Skeletal muscle satellite cell (primary cell): Measurements from ENCODE around the gene OR51M1. TPM values are rescaled to one million over a fixed set of nuclear protein-coding genes. Genes with fewer than 3 reads are reported as not detected.

Source experiments
- H3K27me3 ChIP-seq: 2 replicates; pipeline ENCODE4 v1.7.0; 2013; ENCODE audit warnings: low read length; ENCODE audit not compliant: control insufficient read depth, insufficient read depth
- H3K36me3 ChIP-seq: 2 replicates; pipeline ENCODE4 v1.7.0; 2013; ENCODE audit warnings: mild to moderate bottlenecking, control low read depth, low read length; ENCODE audit not compliant: insufficient read depth
- H3K4me1 ChIP-seq: 2 replicates; pipeline ENCODE4 v1.7.0; 2013; ENCODE audit warnings: low read length; ENCODE audit not compliant: control insufficient read depth, insufficient read depth
- H3K4me2 ChIP-seq: 2 replicates; pipeline ENCODE4 v1.7.0; 2013; ENCODE audit warnings: mild to moderate bottlenecking, low read length
- H3K4me3 ChIP-seq: 2 replicates; pipeline ENCODE4 v1.7.0; 2013; ENCODE audit warnings: low read length
- H3K9ac ChIP-seq: 2 replicates; pipeline ENCODE4 v1.7.0; 2013; ENCODE audit warnings: mild to moderate bottlenecking, low read depth, low read length, moderate library complexity
- H3K9me3 ChIP-seq: replicated peaks from 2 replicates; pipeline ENCODE4 v1.7.0; 2013; ENCODE audit warnings: mild to moderate bottlenecking, control low read depth, low read length
- small RNA-seq: library from RNA; depleted of rRNA; stranded (forward); fragments of <200 nt; gene quantifications from one replicate; pipeline ENCODE3, GENCODE V24; 2012

Gene OR51M1

GRCh38 chr11:5394091-5394490 is 10.5 kb downstream of the OR51M1 start:
- H3K9me3 ChIP-seq = no peaks in the 10 kb centered on the region
- H3K4me1 ChIP-seq = no peaks in the 10 kb centered on the region
- H3K27me3 ChIP-seq = peaks cover 6% of the 10 kb centered on the region
- no peak overlapping the region for H3K4me3 ChIP-seq
- no peak overlapping the region for H3K9ac ChIP-seq
- H3K36me3 ChIP-seq = no peaks in the 10 kb centered on the region
- no peak overlapping the region for H3K4me2 ChIP-seq

DNA sequence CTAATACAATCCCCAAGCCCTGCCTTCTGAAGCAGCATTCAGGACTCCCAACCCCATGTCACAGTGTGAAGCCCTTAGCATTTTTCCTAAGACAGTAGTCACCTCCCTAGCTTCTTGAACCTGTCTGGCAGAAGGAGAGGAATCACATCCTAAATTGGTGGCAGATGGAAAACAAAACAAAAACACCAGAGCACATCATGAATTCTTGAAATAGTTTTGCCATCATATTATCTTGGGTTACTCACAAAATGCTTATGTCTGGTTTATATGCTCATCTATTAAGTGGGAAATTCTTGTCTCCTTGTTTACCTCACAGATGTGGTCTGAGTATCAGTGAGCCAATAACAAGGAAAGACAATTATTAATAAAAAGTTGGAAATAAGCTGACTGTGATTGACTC is 15.3 kb downstream of the OR51M1 start:
- Histone ChIP-seq H3K27me3 (peaks cover 6% of the 10 kb centered on the region), H3K9ac (no peak overlapping the region), H3K4me2 (no peak overlapping the region), H3K4me3 (no peak overlapping the region), H3K4me1 (no peaks in the 10 kb centered on the region), H3K36me3 (no peaks in the 10 kb centered on the region), H3K9me3 (no peaks in the 10 kb centered on the region)

- H3K9me3 ChIP-seq = no peaks in the 10 kb centered on the region
- no peak overlapping the region for H3K4me2 ChIP-seq
- H3K27me3 ChIP-seq = peaks cover 8% of the 10 kb centered on the region
- no peak overlapping the region for H3K4me3 ChIP-seq
- no peak overlapping the region for H3K9ac ChIP-seq
- no peaks in the 10 kb centered on the region for H3K36me3 ChIP-seq
- no peaks in the 10 kb centered on the region for H3K4me1 ChIP-seq
Measured at GRCh38 chr11:5405173-5405572, 21.6 kb downstream of the OR51M1 start.

GRCh38 chr11:5420993-5421392 is 37.4 kb downstream of the OR51M1 start:
- H3K27me3 ChIP-seq = peaks cover 3% of the 10 kb centered on the region
- no peaks in the 10 kb centered on the region for H3K9me3 ChIP-seq
- H3K9ac ChIP-seq = no peak overlapping the region
- H3K36me3 ChIP-seq = no peaks in the 10 kb centered on the region
- no peak overlapping the region for H3K4me3 ChIP-seq
- H3K4me2 ChIP-seq = no peak overlapping the region
- no peaks in the 10 kb centered on the region for H3K4me1 ChIP-seq

DNA sequence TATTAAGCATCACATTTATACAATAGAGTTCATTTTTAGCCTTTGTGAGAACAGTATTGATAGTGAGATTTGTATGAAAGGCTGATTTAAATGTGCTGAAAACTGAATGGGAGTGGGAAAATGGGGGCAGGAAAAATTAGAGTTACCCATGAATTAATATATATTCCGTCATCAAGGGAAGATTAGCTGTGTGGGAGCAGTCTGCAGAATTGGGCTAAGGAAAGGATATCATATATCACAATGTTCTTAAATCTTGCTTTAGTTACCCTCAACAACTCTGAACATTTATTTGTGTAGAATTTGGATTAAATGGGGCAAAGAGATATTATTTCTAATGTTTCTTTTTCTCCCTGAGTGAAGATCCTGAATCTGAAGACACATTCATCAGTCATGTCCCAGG is 38.2 kb downstream of the OR51M1 start, which contains the start of gene OR51Q1:
Gene OR51Q1, plus strand, starts transcription at position 301 of the 400 bp plus-strand sequence. Its CDS starts 90 bp downstream, at position 391.
- H3K36me3 ChIP-seq = no peaks in the 10 kb centered on the region
- H3K4me2 ChIP-seq = no peak within 1 kb of the TSS
- H3K9ac ChIP-seq = no peak within 1 kb of the TSS
- H3K9me3 ChIP-seq = no peaks in the 10 kb centered on the region
- H3K4me1 ChIP-seq = no peaks in the 10 kb centered on the region
- H3K27me3 ChIP-seq = peaks cover 3% of the 10 kb centered on the region
- no peak within 1 kb of the TSS for H3K4me3 ChIP-seq

DNA sequence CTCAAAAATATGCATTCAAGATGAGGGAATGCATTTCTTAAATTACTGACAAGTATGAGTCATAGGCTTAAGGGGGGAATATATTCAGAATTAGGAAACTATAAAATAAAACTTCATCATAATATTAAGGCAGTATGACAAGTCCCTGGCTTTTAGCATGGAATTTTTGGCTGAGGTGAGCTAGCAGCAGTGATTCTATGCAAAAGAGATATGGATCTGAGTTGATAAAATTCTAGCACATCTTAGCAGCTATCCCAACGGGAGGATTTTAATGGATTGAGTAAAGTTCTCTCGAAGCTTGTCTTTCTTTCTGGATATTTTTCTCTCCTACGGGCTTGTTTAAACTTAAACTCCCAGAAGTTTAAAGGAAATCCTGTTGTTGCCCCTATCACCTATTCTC is 39.5 kb downstream of the OR51M1 start:
- no peak overlapping the region for H3K4me2 ChIP-seq
- peaks cover 3% of the 10 kb centered on the region for H3K27me3 ChIP-seq
- H3K4me1 ChIP-seq = no peaks in the 10 kb centered on the region
- H3K4me3 ChIP-seq = no peak overlapping the region
- no peaks in the 10 kb centered on the region for H3K9me3 ChIP-seq
- no peaks in the 10 kb centered on the region for H3K36me3 ChIP-seq
- H3K9ac ChIP-seq = no peak overlapping the region

DNA sequence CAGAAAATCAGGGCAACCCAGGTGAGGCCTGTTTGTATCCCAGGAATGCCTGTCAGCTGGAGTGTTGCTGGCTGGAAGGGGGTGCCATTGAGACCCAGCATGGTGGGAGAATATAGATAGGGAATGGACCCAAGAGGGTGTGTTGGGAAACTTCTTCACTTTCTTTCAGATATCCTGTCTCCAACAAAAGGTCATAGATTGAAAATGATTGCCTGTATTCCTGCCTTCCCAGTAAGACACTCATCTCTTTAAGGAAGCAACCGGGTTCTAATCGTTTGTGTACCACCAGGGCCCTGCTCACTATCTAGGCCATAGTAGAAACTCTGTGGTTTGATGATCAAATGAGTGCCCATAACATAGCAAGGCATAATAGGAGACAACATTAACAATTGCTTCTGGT is 57.8 kb downstream of the OR51M1 start, which contains the start of gene OR51I1:
Gene OR51I1, minus strand, starts transcription at position 101 of the 400 bp plus-strand sequence. Its CDS starts 0 bp downstream, at position 101.
- H3K4me2 ChIP-seq = no peak within 1 kb of the TSS
- no peak within 1 kb of the TSS for H3K9ac ChIP-seq
- H3K4me3 ChIP-seq = no peak within 1 kb of the TSS
- no peaks in the 10 kb centered on the region for H3K36me3 ChIP-seq
- no peaks in the 10 kb centered on the region for H3K9me3 ChIP-seq
- H3K4me1 ChIP-seq = no peaks in the 10 kb centered on the region
- no peaks in the 10 kb centered on the region for H3K27me3 ChIP-seq

Small RNA genes within 50 kb of the gene (small RNA-seq; reads per million reads assigned to genes)
- not detected for gene AC104389.3
